H9 (cell line): ENCODE data around the gene RESP18. TPM values are rescaled to one million over a fixed set of nuclear protein-coding genes. Genes with fewer than 3 reads are reported as not detected.

Experiments
- DNase-seq: peaks from one replicate; pipeline ENCODE4 v3.0.0-alpha.2; 2017
- H2AFZ ChIP-seq: one replicate; pipeline ENCODE4 v1.6.1; 2013; ENCODE audit warnings: mild to moderate bottlenecking, low read length, control low read depth, moderate library complexity
- H2AK5ac ChIP-seq: 2 replicates; pipeline ENCODE4 v1.6.1; 2013; ENCODE audit warnings: low read length, control low read depth, mixed read lengths; ENCODE audit not compliant: insufficient read length
- H2BK120ac ChIP-seq: one replicate; pipeline ENCODE4 v1.6.1; 2013; ENCODE audit warnings: low read depth, mild to moderate bottlenecking, low read length, control low read depth, inconsistent platforms; ENCODE audit not compliant: poor library complexity, severe bottlenecking
- H2BK12ac ChIP-seq: 2 replicates; pipeline ENCODE4 v1.6.1; 2013; ENCODE audit warnings: low read length, control low read depth, mixed read lengths, low read depth; ENCODE audit not compliant: insufficient read length
- H2BK15ac ChIP-seq: 2 replicates; pipeline ENCODE4 v1.6.1; 2013; ENCODE audit warnings: low read depth, low read length, control low read depth
- H2BK20ac ChIP-seq: one replicate; pipeline ENCODE4 v1.6.1; 2013; ENCODE audit warnings: low read depth, mild to moderate bottlenecking, low read length, control low read depth, inconsistent platforms; ENCODE audit not compliant: poor library complexity, severe bottlenecking
- H2BK5ac ChIP-seq: 2 replicates; pipeline ENCODE4 v1.6.1; 2013; ENCODE audit warnings: low read length, control low read depth, mixed read lengths; ENCODE audit not compliant: insufficient read length
- H3K14ac ChIP-seq: 2 replicates; pipeline ENCODE4 v1.6.1; 2013; ENCODE audit warnings: low read length, control low read depth; ENCODE audit not compliant: insufficient read depth
- H3K18ac ChIP-seq: 2 replicates; pipeline ENCODE4 v1.6.1; 2013; ENCODE audit warnings: low read depth, mild to moderate bottlenecking, mixed read lengths, low read length, control low read depth; ENCODE audit not compliant: insufficient read length
- H3K23ac ChIP-seq: 2 replicates; pipeline ENCODE4 v1.6.1; 2013; ENCODE audit warnings: low read length, control low read depth, mixed read lengths, low read depth; ENCODE audit not compliant: insufficient read length
- H3K23me2 ChIP-seq: 2 replicates; pipeline ENCODE4 v1.6.1; 2013; ENCODE audit warnings: low read depth, mild to moderate bottlenecking, mixed read lengths, low read length, control low read depth; ENCODE audit not compliant: insufficient read length, poor library complexity, severe bottlenecking
- H3K27ac ChIP-seq: 2 replicates; pipeline ENCODE4 v1.5.1; 2013; ENCODE audit warnings: low read length, control low read depth, mixed read lengths, low read depth; ENCODE audit not compliant: insufficient read length
- H3K27me3 ChIP-seq: 2 replicates; pipeline ENCODE4 v1.6.1; 2013; ENCODE audit warnings: low read length, control low read depth, inconsistent platforms; ENCODE audit not compliant: insufficient read depth
- H3K4ac ChIP-seq: 2 replicates; pipeline ENCODE4 v1.6.1; 2013; ENCODE audit warnings: low read depth, mild to moderate bottlenecking, control low read depth, inconsistent platforms, low read length, moderate library complexity
- H3K4me1 ChIP-seq: 2 replicates; pipeline ENCODE4 v1.6.1; 2013; ENCODE audit warnings: low read length, control low read depth, inconsistent platforms; ENCODE audit not compliant: insufficient read depth
- H3K4me2 ChIP-seq: 2 replicates; pipeline ENCODE4 v1.6.1; 2013; ENCODE audit warnings: low read length, control low read depth, mixed read lengths; ENCODE audit not compliant: insufficient read length, insufficient read depth
- H3K56ac ChIP-seq: 2 replicates; pipeline ENCODE4 v1.6.1; 2013; ENCODE audit warnings: low read depth, mild to moderate bottlenecking, mixed read lengths, low read length, control low read depth; ENCODE audit not compliant: insufficient read length
- H3K79me1 ChIP-seq: 2 replicates; pipeline ENCODE4 v1.6.1; 2013; ENCODE audit warnings: low read depth, mild to moderate bottlenecking, moderate library complexity, low read length, control low read depth, inconsistent platforms; ENCODE audit not compliant: insufficient read depth, poor library complexity, severe bottlenecking
- H3K79me2 ChIP-seq: 2 replicates; pipeline ENCODE4 v1.6.1; 2013; ENCODE audit warnings: low read length, control low read depth, inconsistent platforms; ENCODE audit not compliant: insufficient read depth
- H3K9ac ChIP-seq: 2 replicates; pipeline ENCODE4 v1.6.1; 2013; ENCODE audit warnings: low read length, control low read depth, mixed read lengths; ENCODE audit not compliant: insufficient read length; ENCODE audit errors: extremely low read depth
- H3K9me3 ChIP-seq: one replicate; pipeline ENCODE4 v1.6.1; 2013; ENCODE audit warnings: low read depth, low read length, inconsistent platforms; ENCODE audit not compliant: control insufficient read depth
- H3T11ph ChIP-seq: one replicate; pipeline ENCODE4 v1.6.1; 2013; ENCODE audit warnings: mild to moderate bottlenecking, low read length, control low read depth, inconsistent platforms
- H4K20me1 ChIP-seq: one replicate; pipeline ENCODE4 v1.6.1; 2013; ENCODE audit not compliant: control insufficient read depth, insufficient read length, insufficient read depth
- H4K5ac ChIP-seq: 2 replicates; pipeline ENCODE4 v1.6.1; 2013; ENCODE audit warnings: low read depth, mild to moderate bottlenecking, mixed read lengths, low read length, control low read depth; ENCODE audit not compliant: insufficient read length
- H4K8ac ChIP-seq: replicated peaks from 2 replicates; pipeline ENCODE4 v1.6.1; 2013; ENCODE audit warnings: low read length, control low read depth, mixed read lengths, low read depth; ENCODE audit not compliant: insufficient read length
- H4K91ac ChIP-seq: 2 replicates; pipeline ENCODE4 v1.6.1; 2013; ENCODE audit warnings: low read depth, mild to moderate bottlenecking, moderate library complexity, mixed read lengths, low read length, control low read depth; ENCODE audit not compliant: insufficient read length
- H3K27ac Mint-ChIP-seq, 3 experiments: 2 replicates in 2 of 3; 3 replicates in 1 of 3; pipeline ENCODE4 v1.8.0; 2020 to 2021; ENCODE audit warnings: mixed read lengths in 3 of 3, mild to moderate bottlenecking in 1 of 3, moderate library complexity in 1 of 3
- H3K27me3 Mint-ChIP-seq: 2 replicates; pipeline ENCODE4 v1.8.0; 2021; ENCODE audit warnings: low read depth, mild to moderate bottlenecking, moderate library complexity, mixed read lengths
- H3K36me3 Mint-ChIP-seq, 3 experiments: 2 replicates in 2 of 3; 3 replicates in 1 of 3; pipeline ENCODE4 v1.8.0; 2020 to 2021; ENCODE audit warnings: low read depth in 3 of 3, mixed read lengths in 3 of 3; ENCODE audit not compliant: insufficient read depth in 1 of 3
- H3K4me1 Mint-ChIP-seq, 2 experiments: 2 replicates each; pipeline ENCODE4 v1.8.0; 2020; ENCODE audit warnings: mixed read lengths in 2 of 2
- H3K4me3 Mint-ChIP-seq, 2 experiments: 2 replicates in 1 of 2; 3 replicates in 1 of 2; pipeline ENCODE4 v1.8.0; 2020 to 2021; ENCODE audit warnings: mild to moderate bottlenecking in 2 of 2, mixed read lengths in 2 of 2, moderate library complexity in 1 of 2
- H3K9me3 Mint-ChIP-seq, 2 experiments: 2 replicates in 1 of 2; 3 replicates in 1 of 2; pipeline ENCODE4 v1.8.0; 2020; ENCODE audit warnings: mild to moderate bottlenecking in 2 of 2, mixed read lengths in 2 of 2, moderate library complexity in 1 of 2
- CTCF ChIP-seq: fragments of 200-600 bp; sonication (generic); conservative IDR thresholded peaks from 3 replicates; pipeline ENCODE4 v1.8.0; 2021; ENCODE audit warnings: antibody characterized with exemption, mild to moderate bottlenecking
- WGBS: extraction: QIAGEN DNeasy Blood & Tissue Kit; methylation state at CpG from one replicate; pipeline ENCODE4 v1.1.7; 2013; ENCODE audit warnings: missing lambda C conversion rate, low lambda C conversion rate, mixed read lengths; ENCODE audit not compliant: insufficient read length; ENCODE audit errors: extremely low coverage; 5-methylcytosine and 5-hydroxymethylcytosine counted together
- total RNA-seq: library from RNA; stranded (reverse); gene quantifications from 2 replicates; pipeline ENCODE4 v1.2.1, GENCODE V29; 2021

The RESP18 gene
- total RNA-seq, 1 experiment from 2014 or later, result not detected

- no peak overlapping the region for H3T11ph ChIP-seq
- DNase-seq, result no peak
- H2BK15ac ChIP-seq, result no peak overlapping the region
- H4K5ac ChIP-seq, result no peak overlapping the region
- H3K23me2 ChIP-seq, result peaks cover 6% of the 10 kb centered on the region
- Mint-ChIP-seq H3K9me3 (peaks cover 2 to 7% of the 10 kb centered on the region in 2 experiments; a peak in 3 of 5 replicates), H3K27me3 (peaks cover 51% of the 10 kb centered on the region), H3K27ac (no peak overlapping the region), H3K4me3 (no peak overlapping the region), H3K4me1 (peaks cover 10 to 11% of the 10 kb centered on the region in 2 experiments), H3K36me3 (peaks cover 0 to 4% (median 2%) of the 10 kb centered on the region in 3 experiments; a peak in 2 of 7 replicates)
- H3K9ac ChIP-seq, result no peak overlapping the region
- no peak overlapping the region for H2BK120ac ChIP-seq
- no peak overlapping the region for H3K18ac ChIP-seq
- H2BK12ac ChIP-seq, result no peak overlapping the region
- H4K8ac ChIP-seq, result no peak overlapping the region
- H3K4me1 ChIP-seq, result no peaks in the 10 kb centered on the region
- H3K9me3 ChIP-seq, result no peaks in the 10 kb centered on the region
- H3K27ac ChIP-seq, result no peak overlapping the region
- no peak overlapping the region for H2BK5ac ChIP-seq
- no peaks in the 10 kb centered on the region for H4K20me1 ChIP-seq
- H2BK20ac ChIP-seq, result no peak overlapping the region
- H3K14ac ChIP-seq, result no peak overlapping the region
- no peaks in the 10 kb centered on the region; the same call in 1 of the 2 replicates for H3K27me3 ChIP-seq
- WGBS, result no CpG with 5 or more reads among the region's 9 CpGs
- no peak overlapping the region for H3K23ac ChIP-seq
- H3K4ac ChIP-seq, result no peak overlapping the region
- no peak for TF ChIP-seq CTCF
- H4K91ac ChIP-seq, result no peak overlapping the region
- H3K79me2 ChIP-seq, result no peaks in the 10 kb centered on the region
- H2AK5ac ChIP-seq, result no peak overlapping the region
- H3K4me2 ChIP-seq, result no peak overlapping the region
- no peak overlapping the region for H3K56ac ChIP-seq
- H3K79me1 ChIP-seq, result no peaks in the 10 kb centered on the region
- H2AFZ ChIP-seq, result no peak overlapping the region
Measured at GRCh38 chr2:219292616-219293015, 39.9 kb downstream of the RESP18 start.
